ENCODE results near the gene INO80.

INO80 gene

GRCh38 chr15:40999190-40999589 lies 116.9 kb downstream of the INO80 start:
- DNase-seq (ENCODE audit: low read depth) = peak; percentile 92

DNA sequence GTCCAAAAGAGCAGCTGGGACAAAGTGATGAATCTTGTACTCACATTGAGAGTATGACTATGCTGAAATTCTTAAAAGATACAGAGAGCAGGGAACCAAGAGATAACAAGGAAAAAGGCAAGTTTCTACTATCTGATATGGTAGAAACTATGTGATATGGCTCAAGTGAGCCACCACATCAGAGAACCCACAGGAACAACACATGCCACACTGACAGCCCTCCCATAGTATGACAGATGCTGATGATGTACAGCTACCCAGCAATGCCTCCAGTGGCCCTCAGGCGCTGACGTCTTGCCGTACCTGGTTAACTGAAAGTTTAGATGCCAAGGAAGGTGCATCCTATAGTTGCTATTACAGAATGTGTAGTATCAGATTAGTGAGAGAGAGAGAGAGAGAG lies 120.4 kb downstream of the INO80 start:
- no peak for DNase-seq (ENCODE audit: low read depth)

- no peak for DNase-seq (ENCODE audit: low read depth)
Measured at GRCh38 chr15:40992825-40993224, 123.3 kb downstream of the INO80 start.

- DNase-seq (ENCODE audit: low read depth) = peak; percentile 48
Measured at GRCh38 chr15:40992241-40992741, 123.8 kb downstream of the INO80 start.

DNA sequence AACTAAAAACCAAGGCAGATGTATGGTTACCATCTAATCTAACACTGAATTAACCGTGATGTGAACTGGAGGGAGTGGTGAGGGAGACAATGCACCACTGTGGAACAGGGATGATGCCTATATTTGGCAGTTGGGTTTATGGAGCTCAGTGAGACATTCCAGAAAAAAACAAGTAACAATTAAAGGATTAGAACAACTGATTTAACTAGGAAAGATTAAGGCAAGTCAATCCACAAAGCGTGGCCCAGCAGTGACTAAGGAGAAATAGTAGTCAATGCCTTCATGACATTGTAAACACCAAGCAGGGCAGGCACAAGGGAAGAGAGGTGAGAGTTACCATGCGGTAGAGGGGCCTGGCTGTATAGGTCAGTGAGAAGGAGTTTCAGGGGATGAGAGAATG lies 124.7 kb downstream of the INO80 start:
- no peak for DNase-seq (ENCODE audit: low read depth)

GRCh38 chr15:40990789-40991188 lies 125.3 kb downstream of the INO80 start:
- no peak for DNase-seq (ENCODE audit: low read depth)

GRCh38 chr15:40990080-40990479 lies 126.0 kb downstream of the INO80 start:
- no peak for DNase-seq (ENCODE audit: low read depth)

- no peak for DNase-seq (ENCODE audit: low read depth)
Measured at GRCh38 chr15:40988156-40988555, 127.9 kb downstream of the INO80 start.

DNA sequence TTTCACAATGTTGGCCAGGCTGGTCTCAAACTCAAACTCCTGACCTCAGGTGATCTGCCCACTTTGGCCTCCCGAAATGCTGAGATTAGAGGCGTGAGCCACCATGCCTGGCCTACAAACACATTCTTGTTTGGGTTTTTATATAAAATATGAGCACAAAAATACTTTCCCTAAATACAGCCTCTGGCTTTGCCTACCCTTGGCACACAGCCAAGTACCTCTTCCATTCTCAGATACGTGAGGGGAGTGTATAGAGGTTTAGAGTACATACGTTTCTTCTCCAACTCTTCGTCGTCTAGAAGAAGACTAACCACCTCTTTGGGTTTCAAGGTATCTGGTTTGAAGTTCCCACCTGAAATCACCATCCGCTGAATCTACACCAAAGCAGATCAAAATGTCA lies 129.3 kb downstream of the INO80 start:
- DNase-seq (ENCODE audit: low read depth) = no peak

- DNase-seq (ENCODE audit: low read depth) = peak; percentile 76
Measured at GRCh38 chr15:40985541-40986330, 130.3 kb downstream of the INO80 start.

DNA sequence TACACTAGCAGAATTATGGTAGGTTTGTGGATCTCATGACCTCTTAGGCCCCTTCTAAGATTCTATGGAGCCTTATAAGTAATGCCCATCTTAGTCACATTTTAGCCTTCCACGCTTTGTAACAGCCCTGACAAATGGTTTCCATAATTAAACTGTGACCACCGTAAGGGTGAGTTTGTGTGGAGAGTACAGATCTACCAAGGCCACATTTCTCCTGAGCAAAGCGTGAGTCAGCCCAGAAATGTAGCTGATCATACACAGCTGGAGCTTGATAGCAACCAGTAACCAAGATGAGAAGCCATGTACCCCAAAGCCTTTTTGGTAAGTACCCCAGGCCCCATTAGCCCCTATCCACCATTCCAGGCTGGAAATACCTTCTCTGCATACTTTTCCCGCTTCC lies 131.1 kb downstream of the INO80 start:
- DNase-seq (ENCODE audit: low read depth) = peak; percentile 93

DNA sequence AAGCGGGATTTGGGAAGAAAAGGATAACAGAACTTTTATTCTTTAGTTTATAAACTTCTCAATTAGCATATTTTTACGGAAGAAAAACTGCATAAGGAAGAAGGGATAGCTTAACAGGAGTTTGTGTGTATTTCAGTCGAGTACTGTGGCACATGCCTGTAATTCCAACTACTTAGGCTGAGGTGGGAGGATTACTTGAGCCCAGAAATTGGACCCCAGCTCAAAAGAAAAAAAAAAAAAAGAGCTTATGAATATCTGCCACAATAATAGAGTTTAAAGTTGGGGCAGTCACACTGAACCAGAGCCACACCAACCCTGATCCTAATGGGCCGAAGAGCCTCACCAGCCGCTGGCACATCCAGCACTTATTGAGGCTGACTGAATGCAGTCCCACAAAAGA lies 131.7 kb downstream of the INO80 start:
- DNase-seq (ENCODE audit: low read depth) = no peak

DNA sequence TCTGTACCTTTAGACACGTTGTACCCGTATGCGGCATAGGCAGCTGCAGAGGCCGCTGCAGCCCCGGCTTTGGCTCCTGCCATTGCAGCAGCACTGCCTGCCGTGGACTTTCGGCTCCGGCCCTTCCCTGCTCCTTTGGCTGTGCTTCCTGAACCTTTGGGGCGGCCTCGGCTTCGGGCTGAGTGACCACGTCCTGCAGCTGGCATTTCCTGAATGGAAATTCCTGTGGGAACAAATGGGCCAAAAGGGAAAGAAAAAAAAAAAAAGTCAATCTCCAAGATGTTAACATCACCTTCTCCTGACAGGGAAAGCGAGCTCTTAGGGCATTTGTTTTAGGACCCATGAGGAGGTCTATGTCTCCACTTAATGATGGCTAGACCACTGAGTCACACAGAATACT lies 133.2 kb downstream of the INO80 start:
- DNase-seq (ENCODE audit: low read depth) = peak; percentile 97

DNA sequence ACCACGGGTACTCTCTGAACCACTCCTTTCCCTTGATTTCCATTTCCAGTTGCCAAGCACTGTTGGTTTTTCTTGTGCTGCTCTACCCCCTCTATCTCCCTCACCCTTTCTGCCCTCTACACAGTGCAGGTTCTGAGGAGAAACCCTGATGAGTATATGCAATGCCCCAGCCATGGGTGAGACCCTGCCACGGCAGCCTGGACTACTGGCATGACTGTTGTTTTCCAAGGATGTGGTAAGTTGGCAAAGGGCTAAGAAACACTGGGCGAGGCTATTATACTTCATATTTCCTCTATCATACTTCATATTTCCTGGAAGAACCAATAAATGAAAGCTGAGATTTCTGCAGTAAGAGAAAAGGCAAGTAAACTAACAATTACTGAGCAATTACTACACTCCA lies 134.9 kb downstream of the INO80 start:
- DNase-seq (ENCODE audit: low read depth) = no peak

DNA sequence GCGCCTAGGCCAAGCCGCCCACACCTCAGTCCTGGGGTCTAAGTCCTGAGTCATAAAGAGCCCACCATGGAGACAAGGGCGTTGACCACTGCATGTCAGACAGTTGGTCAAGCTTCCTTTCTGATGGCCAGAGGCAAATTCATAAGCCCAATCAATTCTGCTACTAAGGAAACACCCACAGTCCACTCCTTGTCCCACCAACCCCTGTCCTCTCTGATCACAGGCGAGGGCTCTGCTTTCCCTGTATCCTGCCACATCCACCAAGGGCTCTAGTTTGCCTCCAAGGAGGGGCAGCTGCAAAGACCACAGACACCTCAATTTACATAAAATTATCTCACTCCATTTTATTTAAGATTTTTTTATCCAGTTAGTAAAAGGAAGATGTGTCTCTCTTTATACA lies 137.5 kb downstream of the INO80 start:
- DNase-seq (ENCODE audit: low read depth) = no peak

DNA sequence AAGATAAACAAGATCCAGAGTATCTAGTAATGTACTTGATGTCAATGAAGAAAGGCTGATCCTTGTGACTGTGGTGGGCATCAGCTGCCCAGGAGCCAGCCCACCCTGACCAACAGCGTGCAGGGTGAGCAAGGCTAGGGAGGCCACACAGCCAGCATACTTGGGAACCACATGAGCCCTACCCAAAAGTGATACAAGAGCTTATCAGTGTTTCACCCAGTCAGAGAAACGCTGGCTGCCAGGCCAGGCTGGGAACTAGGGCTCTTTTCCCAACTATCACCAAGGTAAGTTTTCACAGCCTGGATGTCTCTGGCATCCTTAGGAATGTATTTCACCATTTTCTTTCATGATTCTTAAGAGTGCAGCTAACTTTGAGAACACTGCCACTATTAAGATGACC lies 137.9 kb downstream of the INO80 start:
- DNase-seq (ENCODE audit: low read depth) = no peak

- DNase-seq (ENCODE audit: low read depth) = no peak
Measured at GRCh38 chr15:40976819-40977218, 139.3 kb downstream of the INO80 start.

DNA sequence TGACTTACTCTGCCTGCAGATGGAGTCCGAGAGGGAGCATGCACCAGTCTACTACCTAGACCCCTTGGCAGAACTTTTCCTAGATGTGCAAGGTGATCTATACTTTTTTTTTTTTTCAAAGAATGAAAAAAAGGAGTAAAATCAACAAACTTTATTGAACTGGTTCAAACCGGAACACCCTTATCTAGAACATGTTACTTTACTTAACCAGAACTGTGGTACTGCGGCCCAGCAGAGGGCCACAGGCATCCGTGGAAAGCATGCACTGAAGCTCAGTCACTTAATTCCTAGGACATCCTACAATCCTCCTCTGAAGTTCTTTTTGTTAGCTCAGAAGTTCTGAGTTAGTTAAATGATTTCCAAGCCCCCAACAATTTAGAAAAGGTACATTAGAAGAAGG lies 141.2 kb downstream of the INO80 start:
- DNase-seq (ENCODE audit: low read depth) = no peak

DNA sequence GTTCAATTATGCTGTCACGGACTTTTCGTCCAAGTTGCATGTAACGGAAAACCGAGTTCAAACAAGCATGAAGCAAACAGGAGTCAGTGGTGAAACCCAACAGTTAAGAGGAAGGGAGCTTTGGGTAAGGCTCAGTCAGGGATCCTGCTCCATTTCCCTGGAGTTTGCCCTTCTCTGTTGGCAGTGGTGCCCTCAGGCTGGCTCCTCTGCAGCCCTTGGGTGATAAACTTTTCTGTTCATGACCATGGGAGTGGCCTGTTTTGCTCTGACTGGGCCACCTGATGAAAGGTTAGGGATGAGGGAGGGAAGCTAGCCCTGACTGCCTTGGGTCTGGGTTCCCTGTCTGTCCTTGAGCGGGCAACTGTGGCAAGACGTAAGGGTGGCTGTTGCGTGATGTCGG lies 146.7 kb downstream of the INO80 start:
- DNase-seq (ENCODE audit: low read depth) = no peak

GRCh38 chr15:40968290-40969085 lies 147.6 kb downstream of the INO80 start:
- DNase-seq (ENCODE audit: low read depth) = no peak

- no peak for DNase-seq (ENCODE audit: low read depth)
Measured at GRCh38 chr15:40964634-40965033, 151.4 kb downstream of the INO80 start.

DNA sequence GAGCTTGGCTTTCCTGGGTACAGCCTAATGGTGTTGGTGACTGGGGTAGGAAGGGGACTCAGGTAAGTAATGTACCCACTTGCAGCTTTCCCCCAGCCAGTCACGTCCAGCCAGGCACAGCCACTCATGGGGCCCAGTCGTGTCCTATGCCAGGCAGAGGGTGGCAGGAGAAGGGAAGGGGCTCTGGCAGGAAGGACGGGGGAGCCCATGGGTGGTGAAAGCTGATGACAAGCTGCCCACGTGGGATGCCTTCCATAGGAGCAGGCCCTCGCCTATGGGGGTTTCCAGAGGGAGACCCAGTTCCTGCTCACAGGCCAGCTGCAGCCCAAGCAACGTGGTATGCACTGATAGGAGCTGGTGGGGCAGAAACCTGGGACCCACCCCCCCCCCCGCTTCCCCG lies 152.1 kb downstream of the INO80 start:
- DNase-seq (ENCODE audit: low read depth) = no peak

- DNase-seq (ENCODE audit: low read depth) = no peak
Measured at GRCh38 chr15:40963201-40963600, 152.9 kb downstream of the INO80 start.
